ENCODE results near the gene ITPR3.

DNA sequence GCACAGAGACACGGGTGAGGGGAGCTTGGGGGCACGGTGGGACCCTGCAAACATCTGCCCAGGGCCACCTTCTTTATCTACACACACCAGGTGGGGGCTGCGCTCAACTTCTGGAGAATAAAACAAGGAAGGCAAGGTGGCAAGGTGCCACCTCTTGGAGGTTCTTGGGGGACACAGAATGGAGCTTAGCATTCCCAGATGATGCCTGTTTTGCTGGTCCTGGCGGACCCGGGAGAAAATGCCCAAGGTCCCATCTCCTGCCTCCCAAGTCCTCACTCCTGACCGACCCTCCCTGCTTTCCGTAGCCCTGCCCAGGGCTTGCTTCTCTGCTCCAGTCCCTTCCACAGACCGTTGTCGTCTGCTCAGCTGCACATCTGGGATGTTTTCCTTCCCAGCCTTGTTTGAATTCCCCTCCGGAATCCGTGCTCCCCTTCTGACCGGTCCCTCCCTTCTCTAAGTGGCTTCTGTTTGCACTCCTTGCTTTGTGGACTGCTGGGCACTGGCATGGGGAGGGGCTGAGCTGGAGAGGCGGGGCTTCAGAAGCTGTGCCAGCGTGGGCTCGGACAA is 13.1 kb downstream of the ITPR3 start:
- no peak for TF ChIP-seq NR1H2 (CRISPR knock-in tag; IDR thresholded peaks at IDR 0.05; ENCODE audit: borderline replicate concordance, low read depth)
- TF ChIP-seq, protein P1, sequence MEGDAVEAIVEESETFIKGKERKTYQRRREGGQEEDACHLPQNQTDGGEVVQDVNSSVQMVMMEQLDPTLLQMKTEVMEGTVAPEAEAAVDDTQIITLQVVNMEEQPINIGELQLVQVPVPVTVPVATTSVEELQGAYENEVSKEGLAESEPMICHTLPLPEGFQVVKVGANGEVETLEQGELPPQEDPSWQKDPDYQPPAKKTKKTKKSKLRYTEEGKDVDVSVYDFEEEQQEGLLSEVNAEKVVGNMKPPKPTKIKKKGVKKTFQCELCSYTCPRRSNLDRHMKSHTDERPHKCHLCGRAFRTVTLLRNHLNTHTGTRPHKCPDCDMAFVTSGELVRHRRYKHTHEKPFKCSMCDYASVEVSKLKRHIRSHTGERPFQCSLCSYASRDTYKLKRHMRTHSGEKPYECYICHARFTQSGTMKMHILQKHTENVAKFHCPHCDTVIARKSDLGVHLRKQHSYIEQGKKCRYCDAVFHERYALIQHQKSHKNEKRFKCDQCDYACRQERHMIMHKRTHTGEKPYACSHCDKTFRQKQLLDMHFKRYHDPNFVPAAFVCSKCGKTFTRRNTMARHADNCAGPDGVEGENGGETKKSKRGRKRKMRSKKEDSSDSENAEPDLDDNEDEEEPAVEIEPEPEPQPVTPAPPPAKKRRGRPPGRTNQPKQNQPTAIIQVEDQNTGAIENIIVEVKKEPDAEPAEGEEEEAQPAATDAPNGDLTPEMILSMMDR (CRISPR knock-in tag; IDR thresholded peaks at IDR 0.05): no peak

All from HepG2 (cell line).